Activated naive CD8-positive, alpha-beta T cell treated with anti-CD3 and anti-CD28 coated beads, Interleukin-2, amount 10 ng/mL, durations not matched to agents 7 days and 5 days (primary cell): ENCODE measurements around the gene PSG2. TPM values are rescaled to one million over a fixed set of nuclear protein-coding genes. Genes with fewer than 3 reads are reported as not detected.
"Not testable (repeated sequence)": the region's sequence is repeated elsewhere in the genome, so short reads cannot be mapped to it uniquely, and the experiment has no call there.

ENCODE experiments used
- ATAC-seq: fragments of 150-1000 bp; cut with Tn5 transposase; one replicate; pipeline ENCODE4 v1.10.0; 2021; ENCODE audit warnings: low read depth, moderate library complexity
- POLR2A ChIA-PET: fragments of 350-600 bp; sonication (Branson Sonifier 250); formaldehyde crosslinking; loops from one replicate; lab custom pipeline; 2021; ENCODE audit warnings: antibody characterized with exemption; lab: Charles Lee
- DNase-seq: peaks from one replicate; pipeline ENCODE4 v3.0.0; 2021
- H3K27ac Mint-ChIP-seq: one replicate; pipeline ENCODE4 v1.8.0; 2022; ENCODE audit warnings: mild to moderate bottlenecking, mixed read lengths
- H3K27me3 Mint-ChIP-seq: one replicate; pipeline ENCODE4 v1.8.0; 2022; ENCODE audit warnings: mild to moderate bottlenecking, moderate library complexity, mixed read lengths
- H3K36me3 Mint-ChIP-seq: one replicate; pipeline ENCODE4 v1.8.0; 2021; ENCODE audit warnings: mild to moderate bottlenecking, mixed read lengths
- H3K4me1 Mint-ChIP-seq: one replicate; pipeline ENCODE4 v1.8.0; 2021; ENCODE audit warnings: mixed read lengths
- H3K4me3 Mint-ChIP-seq: one replicate; pipeline ENCODE4 v1.8.0; 2022; ENCODE audit warnings: mild to moderate bottlenecking, moderate library complexity, mixed read lengths
- H3K9me3 Mint-ChIP-seq: one replicate; pipeline ENCODE4 v1.8.0; 2021; ENCODE audit warnings: mixed read lengths
- total RNA-seq, 2 experiments: library from RNA; stranded (reverse); gene quantifications; one replicate each; pipeline ENCODE4 v1.2.3, GENCODE V29; 2021

Gene PSG2
- not detected for total RNA-seq

DNA sequence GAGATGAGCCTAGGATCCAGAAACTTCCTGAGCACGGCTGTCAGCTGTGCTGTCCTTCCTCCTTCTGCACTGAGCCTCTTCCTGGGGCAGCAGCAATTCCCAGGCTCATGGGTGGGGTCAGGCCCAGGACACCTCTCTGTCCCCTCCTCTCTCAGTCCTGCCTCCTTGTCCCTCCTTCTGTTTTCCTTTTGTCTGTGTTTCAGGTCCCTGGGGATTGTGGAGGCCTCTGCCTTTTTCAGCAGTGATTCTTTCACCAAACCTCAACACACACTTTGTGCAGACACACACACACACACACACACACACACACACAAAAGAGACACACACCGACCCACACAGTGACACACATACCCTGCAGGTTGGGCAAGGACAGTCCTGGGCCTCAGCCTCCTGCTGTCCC is at the start of gene PSG2:
Gene PSG2 (minus strand): TSS at position 101 of the 400 bp plus-strand sequence. CDS start 132 bp downstream, outside the sequence.
- ATAC-seq, H3K9me3 Mint-ChIP-seq, H3K36me3 Mint-ChIP-seq, H3K27me3 Mint-ChIP-seq, H3K27ac Mint-ChIP-seq, H3K4me3 Mint-ChIP-seq, POLR2A ChIA-PET, DNase-seq, H3K4me1 Mint-ChIP-seq: not testable (repeated sequence)

DNA sequence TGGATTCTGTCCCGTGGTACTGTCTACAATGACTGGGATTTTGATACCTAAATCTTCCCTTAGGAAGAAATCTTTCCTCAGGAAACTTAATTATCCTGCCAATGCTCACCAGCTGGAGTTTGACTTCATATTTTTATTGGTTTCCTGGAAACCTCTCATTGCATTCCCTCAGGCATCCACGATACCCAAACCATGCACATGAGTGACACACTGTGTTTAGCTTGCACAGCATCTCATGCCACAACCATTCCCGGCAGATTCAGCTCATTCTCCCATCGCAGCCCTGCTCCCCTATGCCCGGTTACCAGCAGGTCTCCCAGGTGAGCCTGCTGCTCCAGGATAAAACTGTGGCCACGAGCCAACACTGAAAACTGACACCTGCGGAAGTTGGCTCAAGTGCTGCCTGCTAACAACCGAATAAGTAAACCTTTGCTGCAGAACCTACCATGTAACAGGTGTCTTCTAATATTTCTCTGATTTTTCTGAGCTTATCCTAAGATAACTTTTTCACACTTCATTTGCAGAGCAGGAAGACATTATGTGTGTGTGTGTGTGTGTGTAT is 48.9 kb upstream of the PSG2 start:
- H3K4me3 Mint-ChIP-seq, H3K27ac Mint-ChIP-seq, H3K27me3 Mint-ChIP-seq, H3K9me3 Mint-ChIP-seq, POLR2A ChIA-PET, DNase-seq, H3K36me3 Mint-ChIP-seq, H3K4me1 Mint-ChIP-seq, ATAC-seq: not testable (repeated sequence)

DNA sequence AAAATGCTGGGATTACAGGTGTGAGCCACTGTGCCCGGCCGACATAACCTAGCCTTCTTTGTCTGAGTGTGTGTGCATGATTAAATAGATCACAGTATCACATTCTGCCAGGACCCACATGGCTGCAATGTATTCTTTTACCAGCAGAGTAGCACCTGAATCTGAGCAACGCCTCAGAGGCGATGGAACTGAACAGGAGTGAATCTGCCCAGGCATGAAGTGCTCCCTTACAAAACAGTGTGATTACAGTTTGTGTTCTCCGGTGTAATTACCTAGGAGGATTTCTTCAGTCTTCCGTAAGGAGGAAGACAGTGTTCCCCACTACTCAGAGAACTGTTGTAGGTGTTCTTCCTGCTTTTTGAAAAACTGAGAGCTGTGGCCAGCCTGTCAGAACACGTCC is 46.7 kb upstream of the PSG2 start:
- H3K4me1 Mint-ChIP-seq, H3K4me3 Mint-ChIP-seq, H3K9me3 Mint-ChIP-seq, ATAC-seq, POLR2A ChIA-PET, H3K36me3 Mint-ChIP-seq, H3K27me3 Mint-ChIP-seq, H3K27ac Mint-ChIP-seq, DNase-seq: not testable (repeated sequence)

GRCh38 chr19:43127336-43127735 is 44.8 kb upstream of the PSG2 start:
- H3K4me1 Mint-ChIP-seq, H3K36me3 Mint-ChIP-seq, H3K9me3 Mint-ChIP-seq, H3K4me3 Mint-ChIP-seq, POLR2A ChIA-PET, DNase-seq, H3K27ac Mint-ChIP-seq, H3K27me3 Mint-ChIP-seq, ATAC-seq: not testable (repeated sequence)

DNA sequence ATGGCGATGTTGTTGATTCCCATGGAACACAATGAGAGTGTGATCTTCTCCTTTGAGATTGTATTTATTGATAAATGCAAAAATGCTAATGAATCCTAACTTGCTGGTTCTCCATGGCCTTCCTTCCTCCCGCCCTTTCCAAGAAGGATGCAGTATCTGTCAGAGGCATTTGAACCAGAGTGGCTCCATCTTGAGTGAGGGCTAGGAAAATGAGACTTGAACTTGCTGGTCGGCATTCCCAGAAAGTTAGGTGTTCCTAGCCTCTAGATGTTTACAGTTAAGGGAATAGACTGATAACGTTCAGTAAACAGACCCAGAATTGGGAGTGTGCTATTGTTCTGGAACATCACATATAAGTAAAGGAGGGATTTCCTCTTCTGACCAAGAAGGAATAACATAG is 44.2 kb upstream of the PSG2 start:
- Mint-ChIP-seq H3K27ac (no peak overlapping the region), H3K9me3 (no peaks in the 10 kb centered on the region), H3K27me3 (no peaks in the 10 kb centered on the region), H3K4me1 (no peaks in the 10 kb centered on the region), H3K36me3 (no peaks in the 10 kb centered on the region), H3K4me3 (no peak overlapping the region)
- DNase-seq = no peak
- ATAC-seq = no peak
- POLR2A ChIA-PET = no interaction called here

GRCh38 chr19:43124360-43124759 is 41.9 kb upstream of the PSG2 start:
- Mint-ChIP-seq H3K36me3 (no peaks in the 10 kb centered on the region), H3K4me3 (no peak overlapping the region), H3K4me1 (no peaks in the 10 kb centered on the region), H3K27ac (no peak overlapping the region), H3K9me3 (no peaks in the 10 kb centered on the region), H3K27me3 (no peaks in the 10 kb centered on the region)
- DNase-seq = no peak
- ATAC-seq = no peak
- POLR2A ChIA-PET = no interaction called here

DNA sequence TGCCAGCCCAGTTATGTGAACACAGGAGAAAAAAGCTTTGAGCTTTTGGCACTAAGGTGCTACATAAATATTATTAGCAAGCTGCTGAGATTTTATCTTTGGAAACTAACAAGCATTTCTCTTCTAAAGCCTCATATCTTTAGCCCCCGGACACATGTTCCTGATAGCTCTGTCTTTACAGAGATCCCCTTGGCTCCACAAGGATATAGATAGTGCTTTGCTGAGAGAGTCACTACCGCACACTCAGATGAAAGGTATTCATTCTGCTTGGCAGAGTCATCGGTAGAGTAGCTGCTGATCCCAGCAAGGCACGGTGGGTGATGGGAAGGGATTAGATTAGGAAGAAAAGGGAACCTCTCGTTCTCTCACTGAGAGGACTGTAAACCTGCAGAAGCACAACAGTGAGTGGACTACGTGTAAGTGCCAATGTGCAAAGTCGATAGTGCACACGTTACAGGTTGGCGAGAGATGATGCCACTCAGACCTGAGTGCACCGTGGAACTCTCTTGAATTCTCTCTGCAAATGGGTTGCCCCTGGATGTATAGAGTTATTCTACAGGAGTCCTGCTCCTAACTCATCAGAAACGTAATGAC is 38.0 kb upstream of the PSG2 start:
- H3K9me3 Mint-ChIP-seq, POLR2A ChIA-PET, H3K4me1 Mint-ChIP-seq, ATAC-seq, H3K27me3 Mint-ChIP-seq, DNase-seq, H3K27ac Mint-ChIP-seq, H3K36me3 Mint-ChIP-seq, H3K4me3 Mint-ChIP-seq: not testable (repeated sequence)

GRCh38 chr19:43119526-43119925 is 37.0 kb upstream of the PSG2 start:
- H3K4me1 Mint-ChIP-seq, H3K36me3 Mint-ChIP-seq, H3K9me3 Mint-ChIP-seq, H3K4me3 Mint-ChIP-seq, H3K27me3 Mint-ChIP-seq, POLR2A ChIA-PET, ATAC-seq, DNase-seq, H3K27ac Mint-ChIP-seq: not testable (repeated sequence)

GRCh38 chr19:43116421-43116820 is 33.9 kb upstream of the PSG2 start:
- ATAC-seq, H3K27me3 Mint-ChIP-seq, H3K36me3 Mint-ChIP-seq, H3K4me1 Mint-ChIP-seq, H3K27ac Mint-ChIP-seq, H3K4me3 Mint-ChIP-seq, POLR2A ChIA-PET, DNase-seq: not testable (repeated sequence)
- H3K9me3 Mint-ChIP-seq = peaks cover 16% of the 10 kb centered on the region

DNA sequence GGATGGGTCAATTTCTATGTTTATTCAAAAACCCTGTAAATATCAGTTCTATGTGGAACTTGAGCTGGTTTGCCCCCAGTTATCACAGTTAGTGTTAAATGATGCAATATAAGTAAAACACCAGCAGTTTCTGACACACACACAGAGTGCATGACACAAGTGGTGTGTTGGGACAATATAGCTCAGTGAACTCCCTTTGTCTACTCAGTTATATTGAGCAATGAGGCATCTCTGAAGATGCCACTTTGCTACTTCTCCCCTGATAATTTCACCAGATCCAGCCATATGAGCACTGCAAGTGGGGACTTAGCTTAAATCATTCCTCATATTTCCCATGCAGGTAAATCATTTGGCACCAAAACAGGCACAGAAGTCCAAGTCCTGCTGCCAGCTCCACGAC is 33.0 kb upstream of the PSG2 start:
- H3K4me1 Mint-ChIP-seq, H3K27ac Mint-ChIP-seq, H3K4me3 Mint-ChIP-seq, H3K27me3 Mint-ChIP-seq, ATAC-seq, POLR2A ChIA-PET, H3K36me3 Mint-ChIP-seq, DNase-seq: not testable (repeated sequence)
- H3K9me3 Mint-ChIP-seq = peaks cover 16% of the 10 kb centered on the region

GRCh38 chr19:43115064-43115463 is 32.6 kb upstream of the PSG2 start:
- peaks cover 16% of the 10 kb centered on the region for H3K9me3 Mint-ChIP-seq
- H3K4me3 Mint-ChIP-seq, H3K4me1 Mint-ChIP-seq, H3K27ac Mint-ChIP-seq, DNase-seq, H3K27me3 Mint-ChIP-seq, ATAC-seq, H3K36me3 Mint-ChIP-seq, POLR2A ChIA-PET: not testable (repeated sequence)

DNA sequence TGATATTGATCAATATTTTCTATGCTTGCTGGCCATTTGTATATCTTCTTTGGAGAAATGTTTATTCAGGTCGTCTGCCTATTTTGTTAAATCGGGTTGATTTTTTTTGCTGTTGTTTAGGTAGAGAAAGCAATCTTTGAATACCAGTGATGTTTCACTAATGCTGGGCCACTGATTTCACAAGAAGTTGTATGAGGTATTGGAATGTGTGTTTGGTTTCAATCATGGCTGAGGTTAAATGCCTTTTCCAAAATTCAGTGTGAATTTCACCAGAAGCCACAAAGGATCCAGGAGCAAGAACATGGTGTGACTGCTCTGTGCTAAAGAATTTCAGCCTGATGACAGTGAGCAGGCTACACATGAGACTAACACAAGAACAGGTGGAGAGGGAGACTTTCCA is 32.1 kb upstream of the PSG2 start:
- peaks cover 16% of the 10 kb centered on the region for H3K9me3 Mint-ChIP-seq
- H3K27ac Mint-ChIP-seq, POLR2A ChIA-PET, H3K4me3 Mint-ChIP-seq, ATAC-seq, DNase-seq, H3K36me3 Mint-ChIP-seq, H3K4me1 Mint-ChIP-seq, H3K27me3 Mint-ChIP-seq: not testable (repeated sequence)

DNA sequence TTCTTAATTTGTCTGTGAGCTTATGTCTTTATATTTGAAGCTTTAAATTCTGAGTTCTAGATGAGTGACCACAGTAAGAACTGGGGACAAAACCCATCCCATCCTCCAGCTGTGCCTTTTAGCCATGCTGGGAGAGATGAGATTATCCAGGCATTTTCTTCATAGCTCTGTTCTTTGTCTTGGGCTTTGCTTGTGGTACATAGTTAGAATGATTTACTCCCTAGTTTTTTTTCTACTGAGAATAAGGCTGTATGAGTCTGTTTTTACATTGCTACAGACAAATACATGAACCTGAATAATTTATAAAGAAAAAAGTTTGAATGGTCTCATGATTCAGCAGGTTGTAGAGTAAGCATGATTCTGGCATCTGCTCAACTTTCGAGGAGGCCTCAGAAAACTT is 24.9 kb upstream of the PSG2 start:
- H3K9me3 Mint-ChIP-seq, H3K27ac Mint-ChIP-seq, ATAC-seq, DNase-seq, H3K4me1 Mint-ChIP-seq, H3K4me3 Mint-ChIP-seq, H3K27me3 Mint-ChIP-seq, H3K36me3 Mint-ChIP-seq, POLR2A ChIA-PET: not testable (repeated sequence)

- DNase-seq = no peak
- no peaks in the 10 kb centered on the region for H3K36me3 Mint-ChIP-seq
- H3K4me1 Mint-ChIP-seq = no peaks in the 10 kb centered on the region
- H3K27me3 Mint-ChIP-seq = no peaks in the 10 kb centered on the region
- ATAC-seq = no peak
- H3K27ac Mint-ChIP-seq = no peak overlapping the region
- H3K9me3 Mint-ChIP-seq = peaks cover 10% of the 10 kb centered on the region
- H3K4me3 Mint-ChIP-seq = no peak overlapping the region
- POLR2A ChIA-PET = no interaction called here
Observed at GRCh38 chr19:43105496-43105895, 23.0 kb upstream of the PSG2 start.
